Bronchial epithelial cell (primary cell): ENCODE measurements around the gene LDLRAD3. TPM values are rescaled to one million over a fixed set of nuclear protein-coding genes. Genes with fewer than 3 reads are reported as not detected.
A peak's percentile ranks its signal among the peaks of the same experiment; 100 is the strongest.

Experiments
- DNase-seq: peaks from one replicate; pipeline ENCODE4 v3.0.0-alpha.2; 2010; ENCODE audit warnings: low read depth
- FAIRE-seq: peaks from 2 replicates; lab custom pipeline; 2011; peaks lifted over from hg19 to GRCh38; lab: Jason Lieb, UNC
- H3K27me3 ChIP-seq: 2 replicates; pipeline ENCODE4 v1.5.1; 2011; ENCODE audit warnings: low read length; ENCODE audit not compliant: control insufficient read depth, insufficient read depth
- H3K36me3 ChIP-seq: 2 replicates; pipeline ENCODE4 v1.5.1; 2011; ENCODE audit warnings: low read length; ENCODE audit not compliant: control insufficient read depth, insufficient read depth
- H3K4me3 ChIP-seq: 2 replicates; pipeline ENCODE4 v1.5.1; 2011; ENCODE audit warnings: mild to moderate bottlenecking, low read depth, low read length, control low read depth
- total RNA-seq: library from RNA; depleted of rRNA; stranded (reverse); fragments of >200 nt; gene quantifications from 2 replicates; pipeline ENCODE4 v1.2.1, GENCODE V29; 2014
- TF ChIP-seq, protein P1 (sequence below): IDR thresholded peaks from 2 replicates; pipeline ENCODE4 v1.5.1; 2011; ENCODE audit warnings: mild to moderate bottlenecking, moderate library complexity, low read length, control low read depth, inconsistent platforms; ENCODE audit not compliant: insufficient read depth, severe bottlenecking

The LDLRAD3 gene
- total RNA-seq, 1 donor from 2014 or later: 4.7 TPM

- H3K27me3 ChIP-seq: no peaks in the 10 kb centered on the region
- DNase-seq: no peak
- peaks cover 1% of the 10 kb centered on the region for H3K36me3 ChIP-seq
- no peak for FAIRE-seq
- H3K4me3 ChIP-seq: no peak overlapping the region
- TF ChIP-seq, protein P1, sequence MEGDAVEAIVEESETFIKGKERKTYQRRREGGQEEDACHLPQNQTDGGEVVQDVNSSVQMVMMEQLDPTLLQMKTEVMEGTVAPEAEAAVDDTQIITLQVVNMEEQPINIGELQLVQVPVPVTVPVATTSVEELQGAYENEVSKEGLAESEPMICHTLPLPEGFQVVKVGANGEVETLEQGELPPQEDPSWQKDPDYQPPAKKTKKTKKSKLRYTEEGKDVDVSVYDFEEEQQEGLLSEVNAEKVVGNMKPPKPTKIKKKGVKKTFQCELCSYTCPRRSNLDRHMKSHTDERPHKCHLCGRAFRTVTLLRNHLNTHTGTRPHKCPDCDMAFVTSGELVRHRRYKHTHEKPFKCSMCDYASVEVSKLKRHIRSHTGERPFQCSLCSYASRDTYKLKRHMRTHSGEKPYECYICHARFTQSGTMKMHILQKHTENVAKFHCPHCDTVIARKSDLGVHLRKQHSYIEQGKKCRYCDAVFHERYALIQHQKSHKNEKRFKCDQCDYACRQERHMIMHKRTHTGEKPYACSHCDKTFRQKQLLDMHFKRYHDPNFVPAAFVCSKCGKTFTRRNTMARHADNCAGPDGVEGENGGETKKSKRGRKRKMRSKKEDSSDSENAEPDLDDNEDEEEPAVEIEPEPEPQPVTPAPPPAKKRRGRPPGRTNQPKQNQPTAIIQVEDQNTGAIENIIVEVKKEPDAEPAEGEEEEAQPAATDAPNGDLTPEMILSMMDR: no peak
Measured at GRCh38 chr11:36062796-36063365, 119.0 kb downstream of the LDLRAD3 start.

DNA sequence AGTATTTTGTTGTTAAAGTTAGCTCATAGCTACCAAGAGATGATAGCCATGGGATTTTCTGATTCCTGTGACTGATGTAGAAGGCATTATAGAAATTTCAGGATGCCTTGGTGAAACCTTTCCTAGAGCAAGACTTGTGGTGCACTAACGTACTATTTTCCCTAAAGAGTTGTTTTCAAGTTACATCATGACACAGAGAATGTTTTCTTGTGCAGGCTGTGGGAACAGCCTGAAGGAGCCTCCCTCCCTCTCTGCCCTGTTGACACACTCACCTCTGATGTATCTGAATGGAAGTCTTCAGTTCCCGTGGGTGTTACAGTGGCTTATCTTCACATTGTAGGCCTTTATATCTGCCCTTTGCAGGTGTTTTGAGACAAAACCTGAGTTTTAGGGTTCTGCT lies 121.6 kb downstream of the LDLRAD3 start:
- FAIRE-seq: no peak

DNA sequence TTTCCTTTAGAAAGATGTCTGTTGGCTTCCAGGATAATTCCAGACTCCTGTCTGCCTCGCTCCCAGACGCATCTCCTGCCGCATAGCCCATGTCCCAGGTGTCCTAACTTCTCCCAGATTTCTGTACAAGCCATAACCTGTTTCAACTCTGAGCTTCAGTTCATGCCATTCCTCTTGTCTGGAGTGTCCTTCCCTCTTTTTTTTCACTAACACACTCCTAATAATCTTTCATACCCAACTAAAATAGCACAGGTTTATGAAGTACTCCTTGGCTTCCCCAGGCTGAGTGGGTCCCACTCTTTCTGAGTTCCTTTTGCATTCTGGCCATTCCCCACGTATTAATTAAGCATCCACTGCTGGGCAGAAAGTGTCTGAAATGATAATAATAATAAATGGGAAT lies 123.0 kb downstream of the LDLRAD3 start:
- FAIRE-seq (no peak), DNase-seq (no peak)
- TF ChIP-seq, protein P1: no peak
- Histone ChIP-seq H3K27me3 (no peaks in the 10 kb centered on the region), H3K36me3 (peaks cover 1% of the 10 kb centered on the region), H3K4me3 (no peak overlapping the region)

More for the DNA sequence above, 121.6 kb downstream of the LDLRAD3 start:
- H3K36me3 ChIP-seq: peaks cover 1% of the 10 kb centered on the region
- no peaks in the 10 kb centered on the region for H3K27me3 ChIP-seq
- no peak overlapping the region for H3K4me3 ChIP-seq
- TF ChIP-seq, protein P1: no peak
- DNase-seq: peak; percentile 13

- TF ChIP-seq, protein P1: peak; percentile 32
- no peak for FAIRE-seq
- DNase-seq: peak; percentile 30
- Histone ChIP-seq H3K36me3 (peaks cover 1% of the 10 kb centered on the region), H3K4me3 (no peak overlapping the region), H3K27me3 (no peaks in the 10 kb centered on the region)
Measured at GRCh38 chr11:36069576-36070212, 125.8 kb downstream of the LDLRAD3 start.

- no peak for FAIRE-seq
- TF ChIP-seq, protein P1: no peak
- peaks cover 1% of the 10 kb centered on the region for H3K36me3 ChIP-seq
Measured at GRCh38 chr11:36070213-36070953, 126.5 kb downstream of the LDLRAD3 start.

More at GRCh38 chr11:36070213-36070953, 126.5 kb downstream of the LDLRAD3 start:
- no peak for DNase-seq
- Histone ChIP-seq H3K27me3 (no peaks in the 10 kb centered on the region), H3K4me3 (no peak overlapping the region)
